Raji (cell line): ENCODE measurements around the gene JPH3.

Experiments used
- POLR2A ChIP-seq: IDR thresholded peaks from 2 replicates; pipeline ENCODE4 v1.6.1; 2011; ENCODE audit warnings: low read depth, low read length, control low read depth; ENCODE audit not compliant: insufficient read depth

The JPH3 gene

GRCh38 chr16:87707714-87708580, 105.6 kb downstream of the JPH3 start:
- TF ChIP-seq POLR2A: no peak

DNA sequence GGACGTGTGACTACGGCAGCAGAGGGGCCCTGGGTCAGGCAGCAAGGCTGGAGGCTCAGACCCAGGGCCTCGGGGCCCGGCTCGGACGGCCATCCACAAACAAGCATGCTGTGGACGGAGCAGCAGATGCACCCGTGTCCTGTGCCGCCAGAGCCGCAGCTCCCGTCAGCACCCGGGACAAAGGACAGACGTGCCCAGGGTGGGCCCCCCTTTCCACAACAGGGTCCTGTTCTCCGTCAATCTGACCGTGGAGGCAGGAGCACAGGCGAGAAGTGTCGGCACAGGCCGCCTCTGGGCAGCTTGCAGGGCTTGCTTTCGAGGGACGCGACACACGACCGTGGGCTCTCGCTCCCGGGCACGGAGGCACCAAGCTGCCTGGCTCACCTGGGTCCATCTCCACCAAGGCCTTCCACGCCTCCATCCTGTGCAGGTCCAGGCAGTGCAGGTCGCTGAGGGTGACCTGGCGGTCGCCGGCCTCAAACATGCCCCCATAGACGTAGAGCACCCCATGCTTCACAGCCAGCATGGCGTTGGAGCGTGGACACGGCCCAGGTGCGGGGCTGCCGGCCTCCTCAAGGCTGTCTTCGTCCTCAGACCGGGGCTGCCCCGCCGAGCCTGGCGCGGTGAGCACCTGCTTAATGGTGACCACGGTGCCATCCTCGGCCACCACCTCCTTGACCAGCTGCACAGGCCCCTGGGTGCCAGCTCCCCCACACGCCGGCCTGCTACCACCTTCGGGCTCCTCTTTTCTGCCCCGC, 106.8 kb downstream of the JPH3 start:
- no peak for TF ChIP-seq POLR2A

GRCh38 chr16:87709677-87710076, 107.4 kb downstream of the JPH3 start:
- TF ChIP-seq POLR2A: no peak

GRCh38 chr16:87710887-87711286, 108.6 kb downstream of the JPH3 start:
- TF ChIP-seq POLR2A: no peak

DNA sequence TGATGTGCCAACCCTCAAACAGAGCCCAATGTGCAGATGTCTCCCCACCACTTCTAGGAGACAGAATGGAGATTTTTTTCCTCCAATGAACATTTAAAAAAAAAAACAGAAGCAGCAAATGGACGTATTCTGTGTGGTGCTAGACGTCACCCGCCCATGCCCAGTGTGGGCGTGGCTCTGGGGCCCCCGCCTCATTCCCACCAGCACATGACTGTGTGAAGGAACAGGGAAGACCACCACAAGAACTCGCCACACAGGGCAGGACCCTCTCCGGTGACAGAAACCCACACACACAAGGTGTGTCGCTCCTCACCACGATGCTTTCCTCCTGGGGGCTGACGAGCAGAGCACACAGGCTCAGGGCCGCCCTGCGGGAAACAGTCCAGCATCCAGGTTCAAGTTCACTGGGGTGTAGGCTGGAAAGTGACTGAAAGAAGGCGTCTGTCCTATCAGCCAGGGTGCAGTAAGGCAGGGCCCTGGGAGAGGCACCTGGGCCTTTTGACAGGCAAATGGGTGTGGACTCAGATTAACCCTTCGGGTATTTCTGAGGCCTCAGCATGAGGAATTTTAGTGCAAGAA, 110.0 kb downstream of the JPH3 start:
- TF ChIP-seq POLR2A: no peak

GRCh38 chr16:87713451-87714229, 111.3 kb downstream of the JPH3 start:
- no peak for TF ChIP-seq POLR2A

- no peak for TF ChIP-seq POLR2A
These were observed 112.9 kb downstream of the JPH3 start for GRCh38 chr16:87715231-87715630.

DNA sequence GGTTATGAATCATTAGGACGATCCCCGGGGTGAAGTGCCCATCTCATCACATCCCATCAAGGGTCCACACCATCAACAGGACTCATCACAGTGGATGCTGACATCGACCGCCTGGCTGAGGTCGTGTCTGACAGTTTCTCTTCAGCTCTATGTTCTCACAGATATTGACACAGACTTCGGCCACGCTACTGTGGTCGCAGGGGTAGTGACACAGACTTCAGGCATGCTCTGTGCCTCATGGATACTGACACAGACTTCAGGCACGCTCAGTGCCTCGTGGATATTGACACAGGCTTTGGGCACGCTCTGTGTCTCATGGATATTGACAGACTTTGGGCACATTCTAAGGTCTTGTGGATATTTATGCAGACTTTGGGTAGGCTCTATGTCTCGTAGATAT, 113.3 kb downstream of the JPH3 start:
- TF ChIP-seq POLR2A: no peak

DNA sequence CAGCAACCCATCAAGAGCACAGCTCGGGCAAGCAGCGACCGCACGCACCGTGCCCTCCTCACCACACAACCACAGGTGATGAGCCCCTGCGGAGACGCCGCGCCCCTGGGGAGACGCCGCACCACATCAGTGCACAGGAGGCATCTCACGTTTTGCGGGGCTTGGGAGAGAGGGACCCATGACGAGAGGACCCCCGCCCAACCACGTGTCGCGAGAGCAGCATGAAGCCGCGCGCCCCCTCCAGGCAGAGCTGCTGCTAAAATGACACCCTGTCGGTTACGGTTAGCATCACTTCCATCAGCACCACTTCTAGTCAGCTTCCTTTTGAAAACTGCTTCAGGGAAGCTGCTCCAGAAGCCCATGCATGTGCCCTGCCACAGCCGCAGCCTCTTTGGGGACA, 118.1 kb downstream of the JPH3 start:
- TF ChIP-seq POLR2A: no peak

DNA sequence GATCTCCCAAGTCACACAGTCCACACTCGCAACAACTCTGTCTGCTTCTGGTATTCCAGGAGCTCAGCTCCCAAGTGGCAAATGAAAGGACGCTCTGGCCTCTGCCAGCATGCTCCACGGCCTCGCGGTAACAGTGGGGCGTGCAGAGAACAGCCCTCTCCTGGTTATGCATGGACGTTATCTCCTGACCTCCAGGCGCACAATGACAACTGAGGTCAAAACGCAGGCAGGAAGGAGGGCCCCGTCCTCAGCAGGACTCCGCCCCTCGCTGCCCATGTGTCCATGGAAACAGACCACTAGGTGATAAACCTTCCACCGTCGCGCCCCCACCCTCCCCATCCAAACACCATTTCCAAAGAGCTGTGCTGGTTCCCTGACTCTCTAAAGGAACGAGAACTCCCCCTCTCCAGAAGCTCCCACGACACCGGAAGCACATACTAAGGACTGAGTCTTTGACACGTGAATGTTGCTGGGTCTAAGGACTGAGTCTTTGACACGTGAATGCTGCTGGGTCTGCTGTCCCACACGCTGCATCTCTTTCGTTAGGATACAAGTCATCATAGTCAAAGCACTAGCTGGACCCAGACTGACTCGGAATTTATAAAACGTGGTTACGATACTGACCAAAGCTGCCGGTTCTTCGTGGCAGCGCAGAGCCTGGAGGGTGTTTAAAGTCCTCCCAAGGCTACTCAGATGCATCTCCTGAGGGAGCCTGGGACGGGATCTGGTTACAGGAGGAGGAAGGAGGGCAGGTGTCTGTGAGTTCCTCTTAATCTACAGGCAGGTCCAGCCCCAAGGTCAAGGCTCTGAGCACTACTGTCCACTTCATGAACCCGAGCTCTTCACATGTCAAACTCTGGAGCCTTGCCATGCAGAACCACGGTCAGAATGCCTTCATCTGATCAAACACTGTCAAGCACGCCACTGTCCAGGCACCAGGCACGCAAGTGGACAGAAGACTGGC, 119.6 kb downstream of the JPH3 start:
- no peak for TF ChIP-seq POLR2A

- no peak for TF ChIP-seq POLR2A
These were observed 120.4 kb downstream of the JPH3 start for GRCh38 chr16:87722590-87723225.

GRCh38 chr16:87723226-87723623, 120.9 kb downstream of the JPH3 start:
- no peak for TF ChIP-seq POLR2A

DNA sequence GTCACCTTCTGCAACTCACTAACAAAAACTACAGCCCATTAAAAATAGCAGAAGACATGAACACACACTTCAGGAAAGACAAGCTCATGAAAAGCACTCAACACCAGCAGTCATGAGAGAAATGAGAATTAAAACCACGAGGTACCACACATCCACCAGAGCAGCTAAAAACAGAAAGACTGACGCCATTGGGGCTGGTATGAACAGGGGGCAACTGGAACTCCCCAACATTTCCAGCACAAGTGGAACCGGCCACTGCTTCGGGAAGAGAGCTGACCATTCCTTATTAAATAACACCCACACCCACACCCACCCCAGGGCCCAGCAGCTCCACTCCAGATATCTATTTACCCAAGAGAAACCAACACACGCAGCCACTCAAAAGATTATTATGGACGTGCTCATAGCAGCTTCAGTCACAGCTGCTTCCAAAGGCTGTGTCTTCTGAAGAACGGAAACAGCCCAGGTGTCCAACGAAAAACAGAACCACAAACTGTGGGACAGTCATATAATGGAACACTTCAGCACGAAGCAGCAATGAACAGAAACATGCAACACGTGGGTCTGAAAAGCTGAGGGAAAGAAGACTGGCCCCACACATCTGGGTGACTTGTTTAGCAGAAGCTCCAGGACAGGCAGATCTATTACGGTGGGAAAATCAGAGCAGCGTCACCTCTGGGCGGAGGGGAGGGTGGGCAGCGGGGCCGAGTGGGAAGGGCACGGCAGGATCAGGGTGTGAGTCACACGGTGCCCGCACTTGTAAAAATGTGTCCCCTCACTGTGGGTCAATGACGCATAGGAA, 122.4 kb downstream of the JPH3 start:
- TF ChIP-seq POLR2A: no peak
